Chondrocyte (in vitro differentiated cells): ENCODE measurements around the gene COL12A1. TPM values are rescaled to one million over a fixed set of nuclear protein-coding genes. Genes with fewer than 3 reads are reported as not detected.

ENCODE experiments used
- DNase-seq: peaks from one replicate; pipeline ENCODE4 v3.0.0; 2021; ENCODE audit warnings: mixed read lengths, low spot score
- H3K27ac Mint-ChIP-seq: one replicate; pipeline ENCODE4 v1.8.0; 2021; ENCODE audit warnings: mild to moderate bottlenecking, moderate library complexity, mixed read lengths; ENCODE audit not compliant: unreplicated experiment
- H3K27me3 Mint-ChIP-seq: 2 replicates; pipeline ENCODE4 v1.8.0; 2021; ENCODE audit warnings: low read depth, mixed read lengths
- H3K36me3 Mint-ChIP-seq: 2 replicates; pipeline ENCODE4 v1.8.0; 2021; ENCODE audit warnings: low read depth, mixed read lengths
- H3K4me1 Mint-ChIP-seq: 2 replicates; pipeline ENCODE4 v1.8.0; 2021; ENCODE audit warnings: low read depth, mild to moderate bottlenecking, mixed read lengths
- H3K4me3 Mint-ChIP-seq: one replicate; pipeline ENCODE4 v1.8.0; 2021; ENCODE audit warnings: mild to moderate bottlenecking, moderate library complexity, mixed read lengths; ENCODE audit not compliant: unreplicated experiment
- H3K9me3 Mint-ChIP-seq: 2 replicates; pipeline ENCODE4 v1.8.0; 2021; ENCODE audit warnings: low read depth, mixed read lengths
- CTCF ChIP-seq: fragments of 200-600 bp; sonication (generic); IDR thresholded peaks from 2 replicates; pipeline ENCODE4 v1.5.0; 2021; ENCODE audit warnings: antibody characterized with exemption, mild to moderate bottlenecking, moderate library complexity
- total RNA-seq: library from RNA; stranded (reverse); gene quantifications from 3 replicates; pipeline ENCODE4 v1.2.1, GENCODE V29; 2021

COL12A1 gene
- total RNA-seq, 1 donor from 2014 or later: 2,073 TPM

GRCh38 chr6:75233092-75233615 lies 27.3 kb upstream of the COL12A1 start:
- no peak for TF ChIP-seq CTCF
- no peak overlapping the region for H3K4me3 Mint-ChIP-seq
- H3K9me3 Mint-ChIP-seq: no peaks in the 10 kb centered on the region
- no peak overlapping the region for H3K27ac Mint-ChIP-seq
- H3K4me1 Mint-ChIP-seq: peaks cover 15% of the 10 kb centered on the region
- DNase-seq: no peak
- no peaks in the 10 kb centered on the region for H3K27me3 Mint-ChIP-seq
- H3K36me3 Mint-ChIP-seq: peaks cover 14% of the 10 kb centered on the region

- Mint-ChIP-seq H3K36me3 (no peaks in the 10 kb centered on the region), H3K4me1 (peaks cover 15% of the 10 kb centered on the region), H3K4me3 (no peak overlapping the region), H3K9me3 (peaks cover 6% of the 10 kb centered on the region), H3K27ac (no peak overlapping the region), H3K27me3 (no peaks in the 10 kb centered on the region)
- peak; percentile 94 for TF ChIP-seq CTCF
- no peak for DNase-seq
Measured at GRCh38 chr6:75230484-75231325, 24.9 kb upstream of the COL12A1 start.

DNA sequence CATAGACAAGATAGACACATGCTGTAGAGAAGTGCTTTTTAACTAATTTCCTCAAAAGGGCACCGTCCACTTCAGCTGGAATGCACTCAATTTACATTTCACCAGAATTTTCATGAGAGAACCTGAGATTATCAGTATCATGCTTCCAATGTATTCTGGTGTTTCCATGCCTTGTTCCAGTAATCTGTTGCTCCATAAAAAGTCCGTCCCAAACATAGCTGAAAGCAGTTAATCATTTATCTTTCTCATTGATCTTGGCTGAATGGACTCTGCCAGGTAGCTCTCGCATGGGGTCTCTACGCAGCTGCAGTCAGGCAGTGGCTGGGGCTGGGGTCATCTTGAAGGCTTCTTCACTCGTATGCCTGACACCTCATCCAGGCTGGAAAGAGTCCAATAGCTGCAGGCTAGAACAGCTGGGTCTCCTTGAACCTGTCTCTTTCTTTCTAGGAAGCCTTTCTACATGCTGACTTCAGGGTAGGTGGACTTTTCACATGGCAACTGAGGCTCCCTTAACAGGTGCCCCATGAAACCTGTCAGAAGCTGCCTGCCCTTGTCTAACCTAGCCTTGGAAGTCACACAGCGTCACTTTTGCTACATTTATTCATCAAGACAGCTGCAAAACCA lies 18.6 kb upstream of the COL12A1 start:
- no peak for DNase-seq
- peaks cover 6% of the 10 kb centered on the region for H3K9me3 Mint-ChIP-seq
- no peaks in the 10 kb centered on the region for H3K36me3 Mint-ChIP-seq
- H3K27me3 Mint-ChIP-seq: no peaks in the 10 kb centered on the region
- H3K27ac Mint-ChIP-seq: no peak overlapping the region
- H3K4me1 Mint-ChIP-seq: peaks cover 1% of the 10 kb centered on the region
- no peak for TF ChIP-seq CTCF
- no peak overlapping the region for H3K4me3 Mint-ChIP-seq

DNA sequence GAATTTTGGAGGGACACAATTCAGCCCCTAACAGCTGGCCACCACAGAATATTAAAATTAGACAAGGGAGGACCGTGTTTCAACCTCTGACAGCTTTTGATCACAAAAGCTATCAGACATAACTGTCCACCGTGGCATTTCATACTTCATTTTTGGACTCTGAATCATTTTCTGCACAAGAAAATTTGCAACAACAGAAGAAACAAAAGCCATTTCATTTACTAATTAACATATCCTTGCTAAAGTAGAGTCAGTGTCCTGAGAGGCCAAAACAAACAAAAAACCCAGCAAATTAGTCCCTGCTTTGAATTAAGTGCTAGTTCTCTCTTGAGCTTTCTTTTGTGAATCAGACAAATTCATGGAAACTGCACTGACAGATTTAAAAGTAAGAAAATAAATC lies 17.6 kb upstream of the COL12A1 start:
- H3K4me1 Mint-ChIP-seq: peaks cover 4% of the 10 kb centered on the region
- no peaks in the 10 kb centered on the region for H3K27me3 Mint-ChIP-seq
- no peak overlapping the region for H3K27ac Mint-ChIP-seq
- H3K36me3 Mint-ChIP-seq: no peaks in the 10 kb centered on the region
- no peak overlapping the region for H3K4me3 Mint-ChIP-seq
- H3K9me3 Mint-ChIP-seq: peaks cover 6% of the 10 kb centered on the region
- TF ChIP-seq CTCF: no peak
- DNase-seq: no peak

DNA sequence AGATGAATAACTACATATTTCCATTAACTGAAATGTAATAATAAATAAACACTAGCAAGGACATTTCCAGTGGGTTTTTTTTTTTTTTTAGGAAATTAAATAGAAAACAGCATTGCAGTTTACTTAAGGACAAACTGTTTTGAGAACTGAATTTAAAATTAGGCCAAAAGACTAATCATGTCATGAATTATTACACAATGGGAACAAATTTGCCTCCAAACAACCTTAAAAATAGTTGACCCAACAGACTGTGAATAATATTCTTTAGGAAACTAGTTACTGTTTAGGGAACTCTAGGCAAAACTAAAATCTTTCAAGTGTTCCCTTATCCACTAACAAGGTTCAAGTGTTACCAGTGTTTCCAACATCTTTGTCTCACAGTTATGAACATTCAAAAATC lies 16.4 kb upstream of the COL12A1 start:
- Mint-ChIP-seq H3K27me3 (no peaks in the 10 kb centered on the region), H3K4me3 (no peak overlapping the region), H3K9me3 (peaks cover under 1% of the 10 kb centered on the region), H3K4me1 (peaks cover 9% of the 10 kb centered on the region), H3K27ac (no peak overlapping the region), H3K36me3 (no peaks in the 10 kb centered on the region)
- TF ChIP-seq CTCF: no peak
- DNase-seq: no peak
